GM19452 (cell line): ENCODE data around the gene PLCD1.

ENCODE experiments used
- ATAC-seq: cut with Tn5 transposase; IDR thresholded peaks from one replicate; pipeline ENCODE4 v1.9.1; 2021; ENCODE audit not compliant: unreplicated experiment

PLCD1 gene

DNA sequence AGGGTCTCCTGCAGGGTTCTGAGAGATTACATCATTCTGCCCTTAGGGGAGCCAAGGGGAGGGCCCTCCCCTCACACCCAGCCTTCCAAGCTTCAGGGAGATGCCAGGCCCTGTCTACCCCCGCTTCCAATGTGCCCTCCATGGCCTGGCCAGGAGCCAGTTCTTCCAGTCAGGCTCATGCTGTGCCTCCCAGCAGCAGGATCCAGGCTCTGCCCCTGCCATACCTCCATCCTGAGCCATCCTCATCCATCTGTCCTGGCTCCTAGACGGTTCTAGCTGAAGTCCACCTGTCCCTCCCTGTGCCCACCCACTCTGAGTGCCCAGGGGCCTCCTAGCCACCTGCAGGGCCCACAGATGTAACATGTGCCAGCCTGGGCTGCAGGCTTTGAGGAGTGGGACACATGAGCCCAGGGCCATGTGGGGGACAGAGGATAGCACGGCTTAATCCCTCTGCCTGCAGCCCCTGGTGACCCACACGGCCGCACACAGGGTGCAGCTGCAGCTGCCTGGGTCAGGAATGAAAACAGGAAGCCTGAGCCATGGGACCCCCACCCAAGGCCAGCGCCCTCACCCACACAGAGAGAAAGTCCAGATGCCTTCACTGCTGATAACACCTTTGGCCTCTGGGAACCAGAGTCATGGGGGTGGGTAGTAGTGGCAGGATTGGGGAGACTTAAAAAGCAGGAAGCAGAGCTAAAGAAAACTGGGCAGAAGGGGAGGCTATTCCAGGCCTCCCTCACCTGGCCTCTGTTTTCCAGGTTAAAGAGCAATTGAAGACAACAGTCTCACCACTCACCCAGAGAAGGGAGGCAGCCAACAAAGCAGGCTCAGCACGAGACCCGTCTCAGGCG, 11.8 kb downstream of the PLCD1 start:
- ATAC-seq = no peak

DNA sequence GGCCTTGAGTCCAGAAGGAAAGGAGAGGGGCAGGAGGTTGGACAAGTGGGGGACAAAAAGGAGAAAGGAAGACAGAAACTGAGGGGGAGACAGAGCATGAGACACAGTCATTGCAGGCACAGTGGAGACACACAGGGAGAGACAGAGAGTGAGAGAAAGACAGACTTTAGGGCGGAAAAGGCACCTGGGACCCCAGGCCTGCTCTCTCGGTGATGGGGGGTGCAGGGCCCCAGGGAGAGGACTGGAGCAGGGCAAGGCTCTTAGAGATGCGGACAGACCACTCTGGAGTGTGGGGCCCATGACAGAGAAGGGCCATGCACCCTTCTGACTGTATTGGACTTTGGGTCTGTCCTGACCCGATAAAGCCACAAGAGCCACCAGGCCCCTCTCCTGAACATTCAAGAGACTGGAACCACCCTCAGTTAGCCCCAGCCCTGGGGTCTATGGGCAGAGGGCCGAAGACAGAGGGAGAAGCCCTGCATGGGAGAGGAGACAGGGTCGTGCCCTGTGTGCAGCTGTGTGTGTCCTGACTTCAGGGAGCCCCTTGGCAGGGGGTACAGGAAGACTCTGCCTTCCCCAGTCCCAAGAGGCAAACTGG, 12.5 kb downstream of the PLCD1 start:
- no peak for ATAC-seq

DNA sequence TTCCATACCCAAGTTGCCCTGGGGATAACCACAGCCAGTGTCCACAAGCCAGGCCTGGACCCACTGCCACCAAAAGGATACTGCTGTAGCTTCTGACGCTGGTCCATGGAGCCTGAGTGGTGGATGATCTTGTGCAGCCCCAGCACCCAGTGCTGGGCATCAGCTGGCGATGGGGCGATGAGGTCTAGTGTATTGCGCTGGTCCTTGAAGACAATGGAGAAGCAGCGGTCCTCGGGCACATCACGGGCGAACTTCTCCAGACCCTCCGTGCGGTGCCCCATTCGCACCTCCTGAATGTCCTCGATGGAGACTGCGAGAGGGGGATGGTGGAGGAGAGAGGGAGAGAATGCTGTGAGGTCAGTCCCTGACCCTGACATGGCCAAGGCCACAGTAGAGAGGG, 13.0 kb downstream of the PLCD1 start:
- no peak for ATAC-seq

DNA sequence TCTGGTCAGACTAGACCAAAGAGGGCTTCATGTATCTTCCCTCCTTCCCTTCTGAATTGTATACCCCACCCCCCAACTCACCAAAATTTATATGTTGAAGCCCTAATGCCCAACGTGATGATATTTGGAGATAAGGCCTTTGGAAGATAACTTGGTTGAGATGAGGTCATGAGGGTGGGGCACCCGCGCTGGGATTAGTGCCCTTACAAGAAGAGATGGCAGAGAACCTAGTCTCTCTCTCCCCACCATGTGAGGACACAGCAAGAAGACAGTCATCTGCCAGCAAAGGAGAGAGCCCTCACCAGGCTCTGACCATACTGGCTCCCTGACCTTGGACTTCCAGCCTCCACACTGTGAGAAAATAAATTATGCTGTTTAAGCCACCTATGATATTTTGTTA, 13.5 kb downstream of the PLCD1 start:
- no peak for ATAC-seq

DNA sequence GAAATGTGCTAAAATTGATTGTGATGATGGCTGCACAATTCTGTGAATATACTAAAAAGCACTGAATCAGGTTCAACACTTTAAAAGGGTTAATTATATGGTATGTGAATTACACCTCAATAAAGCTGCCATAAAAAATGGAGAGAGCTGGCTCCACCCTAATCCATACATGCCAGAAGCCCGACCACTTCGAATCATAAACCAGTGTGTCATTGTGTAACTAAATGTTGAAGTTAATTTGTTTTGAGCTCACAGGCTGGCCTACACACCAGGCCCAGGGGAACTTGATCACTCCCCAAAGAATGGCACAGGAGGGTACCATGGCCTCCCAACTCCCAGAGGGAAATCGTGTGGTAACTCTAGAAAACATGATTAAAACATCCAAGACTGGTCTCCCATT, 14.0 kb downstream of the PLCD1 start:
- ATAC-seq = no peak

DNA sequence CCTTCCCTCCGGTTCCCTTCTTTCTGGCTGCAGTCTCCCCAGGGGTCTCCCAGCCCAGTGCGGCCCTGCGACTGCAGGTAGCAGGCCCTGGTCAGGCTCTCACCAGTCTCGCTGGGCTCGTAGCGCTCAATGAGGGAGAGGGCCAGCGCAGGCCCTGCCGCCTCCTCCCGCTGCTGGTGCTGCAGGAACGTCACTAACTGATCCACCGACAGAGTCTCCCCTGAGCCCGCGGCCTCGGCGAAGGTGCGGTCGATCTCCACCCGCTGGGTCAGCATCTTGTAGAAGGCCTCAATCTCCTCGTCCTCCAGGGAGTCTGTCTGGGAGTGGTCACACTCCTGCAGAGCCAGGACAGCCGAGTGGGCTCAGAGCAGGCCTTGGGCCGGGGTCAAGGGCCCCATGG, 18.3 kb downstream of the PLCD1 start:
- no peak for ATAC-seq

DNA sequence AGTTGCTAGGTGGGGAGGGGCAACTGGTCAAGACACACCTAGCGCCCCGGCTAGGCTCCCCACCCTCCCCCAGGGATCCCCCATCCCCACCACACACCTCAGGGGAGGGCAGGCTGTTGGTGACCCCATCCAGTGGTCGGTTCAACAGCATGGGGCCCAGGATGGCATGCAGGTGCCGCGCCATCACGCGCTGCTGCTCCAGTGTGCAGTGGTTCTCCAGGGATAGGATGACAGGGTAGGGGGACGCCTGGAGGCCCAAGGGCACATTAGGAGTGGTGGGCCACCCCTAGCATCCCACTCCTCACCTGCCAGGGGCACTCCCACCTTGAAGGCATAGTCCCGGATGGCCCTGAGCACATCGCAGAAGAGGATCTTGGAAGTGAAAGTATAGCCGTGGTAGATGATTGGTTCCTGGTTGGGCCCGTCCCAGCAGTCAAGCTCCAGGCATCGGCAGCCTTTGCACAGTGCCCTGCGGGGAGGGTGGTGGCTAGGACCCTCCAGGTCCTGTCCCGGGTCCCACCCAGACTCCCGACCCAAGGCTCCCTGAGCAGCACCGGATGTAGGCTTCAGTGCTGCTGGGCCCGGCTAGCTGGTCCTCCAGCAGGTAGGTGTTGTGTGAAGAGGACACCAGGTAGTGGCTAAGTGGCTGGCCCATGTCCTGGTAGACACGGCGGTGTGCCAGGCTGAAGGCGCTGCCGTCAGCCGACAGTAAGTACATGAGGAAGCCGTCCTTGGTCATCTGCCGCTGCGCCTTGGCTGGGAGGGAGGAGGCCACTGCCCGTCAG, 19.4 kb downstream of the PLCD1 start:
- no peak for ATAC-seq

DNA sequence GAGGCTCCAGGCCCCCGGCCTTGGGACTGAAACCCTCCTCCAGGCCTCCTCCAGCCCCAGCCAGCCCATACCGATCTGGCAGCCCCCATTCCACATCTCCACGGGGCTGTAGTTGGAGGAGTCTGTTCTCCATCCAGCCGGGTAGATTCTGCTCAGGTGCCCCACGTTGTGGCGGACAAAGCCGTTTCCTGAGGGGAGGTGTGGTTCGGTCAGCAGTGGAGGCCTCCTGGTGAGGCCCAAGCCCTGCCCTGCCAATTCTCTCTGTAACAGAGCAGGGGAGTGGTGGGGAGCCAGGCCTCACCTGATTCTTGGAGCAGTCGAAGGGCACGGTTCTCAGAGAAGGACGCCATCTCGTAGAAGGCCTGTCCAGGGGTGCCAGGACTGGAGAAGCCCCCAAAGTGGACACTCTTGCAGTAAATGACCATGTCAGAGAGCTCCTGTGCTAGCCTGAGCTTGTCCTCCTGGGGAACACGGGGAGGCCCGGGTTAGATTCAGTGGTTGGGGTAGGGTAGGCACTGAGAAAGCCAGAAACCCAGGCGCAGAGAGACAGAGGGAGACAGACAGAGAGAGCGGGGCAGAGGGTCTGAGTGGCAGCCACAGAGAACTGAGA, 20.4 kb downstream of the PLCD1 start:
- no peak for ATAC-seq

DNA sequence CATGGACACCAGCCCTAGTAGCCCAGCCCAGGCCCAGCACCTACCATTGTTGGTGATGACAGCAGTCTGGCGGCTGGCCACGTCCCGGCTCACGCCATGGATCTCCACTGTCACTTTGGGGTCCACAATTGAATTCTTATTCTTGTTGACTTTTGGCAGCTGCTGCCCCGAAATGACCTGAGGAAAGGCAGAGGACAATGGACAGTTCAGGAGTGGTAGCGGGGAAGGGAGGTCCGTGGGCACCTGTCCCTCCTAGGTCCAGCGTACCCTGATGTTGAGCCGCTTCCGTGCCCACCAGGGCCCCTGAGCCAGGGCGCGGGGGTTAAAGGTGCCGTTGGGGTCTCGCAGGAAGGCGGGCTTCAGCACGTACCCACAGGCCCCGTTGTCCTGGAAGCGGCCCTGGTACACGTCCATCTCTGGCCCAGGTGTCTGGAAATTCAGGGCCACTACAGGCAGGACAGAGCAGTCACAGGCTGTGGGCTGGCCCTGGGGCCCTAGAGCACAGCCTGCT, 21.2 kb downstream of the PLCD1 start:
- no peak for ATAC-seq

DNA sequence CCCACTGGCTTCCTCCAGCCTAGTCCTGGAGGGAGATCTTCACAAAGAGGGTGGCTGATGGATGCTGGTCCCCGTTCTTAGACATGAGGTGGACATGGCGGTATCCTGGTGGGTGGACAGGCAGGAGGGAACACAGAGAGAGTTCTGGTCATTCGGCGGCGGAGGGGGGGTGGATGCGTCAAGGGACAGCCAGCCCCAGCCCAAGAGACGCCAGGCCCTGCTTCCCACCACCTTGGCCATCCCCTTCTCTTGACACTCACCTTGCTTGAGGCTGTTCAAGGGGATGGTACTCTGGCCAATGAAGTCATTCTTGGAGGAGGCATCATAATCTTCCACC, 21.7 kb downstream of the PLCD1 start:
- ATAC-seq = no peak

DNA sequence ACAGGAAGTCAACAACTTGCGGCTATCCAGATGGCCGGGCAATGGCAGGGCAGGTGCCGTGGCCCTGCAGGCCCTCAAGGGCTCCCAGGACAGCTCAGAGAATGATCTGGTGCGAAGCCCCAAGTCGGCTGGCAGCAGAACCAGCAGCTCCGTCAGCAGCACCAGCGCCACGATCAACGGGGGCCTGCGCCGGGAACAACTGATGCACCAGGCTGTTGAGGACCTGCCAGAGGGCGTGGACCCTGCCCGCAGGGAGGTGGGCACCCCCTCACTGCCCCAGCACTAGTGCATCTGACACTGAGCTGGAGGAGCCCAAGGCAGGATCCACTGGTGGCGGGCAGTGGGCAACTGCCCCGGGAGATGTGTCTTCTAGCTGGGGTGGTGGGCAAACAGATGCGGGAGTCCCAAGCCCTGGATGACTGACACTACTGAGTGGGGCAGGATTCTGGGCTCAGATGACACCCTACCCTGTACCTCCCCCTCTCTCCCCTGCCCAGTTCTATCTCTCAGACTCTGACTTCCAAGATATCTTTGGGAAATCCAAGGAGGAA, 22.9 kb downstream of the PLCD1 start:
- no peak for ATAC-seq

DNA sequence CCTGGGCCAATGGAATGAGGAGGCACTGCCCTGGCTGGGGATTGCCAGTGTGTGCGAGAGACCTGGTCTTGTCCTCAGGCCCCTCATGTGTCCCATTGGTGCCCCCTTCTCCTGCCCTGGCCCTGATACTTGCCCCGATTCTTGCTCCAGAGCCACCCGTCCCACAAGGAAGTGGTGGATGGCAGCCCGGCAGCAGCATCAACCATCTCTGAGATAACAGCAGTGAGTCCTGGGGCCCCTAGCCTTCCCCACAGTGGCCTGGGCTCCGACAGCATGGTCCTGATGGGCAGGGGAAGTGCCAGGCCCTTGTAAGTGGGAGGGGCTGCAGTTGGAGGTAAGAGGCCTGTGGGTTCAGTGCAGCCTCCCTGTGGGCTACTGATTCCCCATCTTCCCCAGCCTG, 23.4 kb downstream of the PLCD1 start:
- ATAC-seq = no peak

DNA sequence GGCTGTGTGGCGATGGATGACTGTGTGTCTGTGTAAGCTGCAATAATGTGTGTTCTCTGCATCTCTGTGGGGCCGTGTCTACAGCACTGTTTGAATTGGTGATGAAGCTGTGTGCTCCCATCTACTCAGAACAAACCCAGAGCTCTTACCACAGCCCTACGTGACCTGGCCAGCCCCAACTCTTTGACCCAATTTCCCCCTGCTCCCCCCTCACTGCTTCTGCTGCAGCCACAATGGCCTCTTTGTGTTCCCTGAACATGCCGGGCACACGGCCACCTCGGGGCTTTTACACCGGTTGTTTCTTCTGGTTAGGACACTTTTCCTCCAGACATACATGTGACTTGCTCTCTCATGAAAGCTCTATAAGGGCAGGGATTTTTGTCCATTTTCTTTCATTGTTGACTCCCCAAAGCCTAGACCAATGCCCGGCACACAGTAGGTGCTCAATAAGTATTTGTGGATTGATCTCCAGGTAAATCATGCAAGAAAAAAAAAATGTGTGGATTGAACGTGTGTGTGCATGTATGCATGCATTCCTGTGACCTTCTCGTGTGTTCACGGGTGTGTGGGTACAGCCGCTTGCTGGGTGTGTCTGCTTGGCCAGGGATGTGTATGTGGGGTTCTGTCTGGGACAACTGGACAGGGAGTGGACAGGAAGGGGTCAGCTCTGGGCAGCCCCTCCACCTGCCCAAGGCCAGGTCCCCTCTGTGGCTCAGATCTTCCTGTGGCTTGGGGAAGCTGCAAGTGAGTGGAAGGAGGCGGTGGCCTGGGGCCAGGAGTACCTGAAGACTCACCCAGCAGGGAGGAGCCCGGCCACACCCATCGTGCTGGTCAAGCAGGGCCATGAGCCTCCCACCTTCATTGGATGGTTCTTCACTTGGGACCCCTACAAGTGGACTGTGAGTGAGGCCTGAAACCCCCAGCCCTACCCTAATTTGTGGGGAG, 24.1 kb downstream of the PLCD1 start:
- no peak for ATAC-seq

DNA sequence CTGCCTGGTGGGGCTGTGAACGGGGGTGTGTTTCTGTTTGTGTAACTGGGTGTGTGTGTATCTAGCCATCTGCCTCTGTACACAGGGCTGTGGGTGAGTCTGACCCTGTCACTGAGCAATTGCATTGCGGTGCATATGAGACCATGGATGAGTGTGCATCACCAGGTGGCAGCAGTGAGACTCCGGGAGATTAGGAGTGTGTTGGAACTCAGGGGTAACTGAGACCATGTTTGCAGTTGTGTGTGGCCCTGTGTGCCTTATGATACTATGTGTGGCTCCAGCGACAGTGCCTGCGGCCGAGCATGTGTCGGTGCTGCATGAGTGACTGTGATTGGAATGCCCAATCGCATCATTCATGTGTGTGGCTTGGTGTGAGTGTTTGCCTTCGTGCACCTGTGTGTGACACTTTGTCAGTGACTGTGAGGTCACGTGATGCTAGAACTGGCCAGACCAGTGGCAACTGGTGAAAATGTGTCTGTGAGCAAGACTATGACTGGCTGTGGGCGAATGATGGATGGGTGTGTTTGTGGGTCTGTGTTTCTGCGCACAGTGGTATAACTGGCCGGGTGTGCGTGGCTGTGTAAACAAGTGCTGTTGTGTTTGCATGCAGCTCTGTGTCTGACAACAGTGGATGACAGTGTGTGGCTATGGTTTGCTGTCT, 24.9 kb downstream of the PLCD1 start:
- no peak for ATAC-seq

DNA sequence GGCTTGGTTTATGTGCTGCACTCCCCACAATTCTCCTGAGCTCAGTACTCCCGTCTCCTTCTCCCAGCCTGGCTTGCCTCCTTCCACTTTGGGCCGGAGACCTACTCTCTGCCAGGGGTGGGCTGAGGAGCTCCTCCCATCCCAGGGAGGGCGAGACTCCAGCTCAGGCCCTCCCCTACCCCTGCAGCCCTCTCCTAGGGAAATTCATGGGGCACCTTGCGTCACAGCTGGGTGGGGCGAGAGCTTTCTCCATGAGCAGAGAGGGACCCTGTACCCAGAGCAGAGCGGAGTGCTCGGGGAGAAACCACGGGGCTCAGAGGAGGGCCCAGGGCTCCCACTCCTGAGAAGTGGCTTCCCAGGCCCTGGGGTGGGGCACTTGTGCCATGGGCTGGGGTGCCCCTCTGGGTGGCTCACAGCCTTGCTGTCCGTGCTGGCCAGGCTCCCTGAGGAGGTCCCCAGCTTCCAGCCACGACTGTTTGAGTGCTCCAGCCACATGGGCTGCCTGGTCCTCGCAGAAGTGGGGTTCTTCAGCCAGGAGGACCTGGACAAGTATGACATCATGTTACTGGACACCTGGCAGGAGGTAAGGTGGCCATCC, 25.5 kb downstream of the PLCD1 start:
- ATAC-seq = no peak

DNA sequence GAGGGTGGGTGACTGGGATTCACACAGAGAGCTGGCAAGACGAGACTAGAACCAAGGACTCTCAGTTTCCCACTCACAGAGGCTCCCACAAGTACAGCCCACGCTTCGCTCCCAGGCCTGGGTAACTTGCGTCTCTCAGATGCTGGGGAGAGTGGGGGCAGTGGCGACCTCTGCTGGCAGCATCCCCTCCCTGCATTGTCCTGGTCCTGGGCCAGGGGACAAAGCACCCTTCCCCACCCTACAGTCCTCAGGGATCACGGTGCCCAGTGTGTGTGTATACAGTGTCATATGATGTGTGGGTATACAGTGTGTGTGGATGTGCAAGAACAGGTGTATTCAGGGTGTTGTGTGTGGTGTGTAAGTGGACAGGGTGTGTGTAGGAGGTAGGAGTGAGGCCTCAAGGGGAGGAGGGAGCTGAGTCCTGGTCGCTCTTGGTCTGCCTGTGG, 26.0 kb downstream of the PLCD1 start:
- ATAC-seq = no peak

DNA sequence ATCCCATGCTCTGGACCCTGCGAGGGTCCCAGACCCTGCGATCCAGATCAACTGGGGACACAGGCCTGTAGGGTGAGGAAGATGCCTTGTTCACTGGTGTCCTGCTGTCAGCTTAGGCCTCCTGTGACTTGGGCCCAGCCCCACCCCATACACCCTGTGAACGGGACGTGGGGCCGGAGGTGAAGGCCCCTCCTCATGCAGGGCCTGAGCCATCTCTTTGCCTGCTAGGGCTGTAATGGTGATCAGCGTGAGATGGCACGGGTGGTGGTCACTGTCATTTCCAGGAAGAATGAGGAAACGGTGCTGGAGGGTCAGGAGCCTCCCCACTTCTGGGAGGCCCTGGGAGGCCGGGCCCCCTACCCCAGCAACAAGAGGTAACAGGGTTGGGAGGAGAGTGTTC, 26.5 kb downstream of the PLCD1 start:
- ATAC-seq = no peak

DNA sequence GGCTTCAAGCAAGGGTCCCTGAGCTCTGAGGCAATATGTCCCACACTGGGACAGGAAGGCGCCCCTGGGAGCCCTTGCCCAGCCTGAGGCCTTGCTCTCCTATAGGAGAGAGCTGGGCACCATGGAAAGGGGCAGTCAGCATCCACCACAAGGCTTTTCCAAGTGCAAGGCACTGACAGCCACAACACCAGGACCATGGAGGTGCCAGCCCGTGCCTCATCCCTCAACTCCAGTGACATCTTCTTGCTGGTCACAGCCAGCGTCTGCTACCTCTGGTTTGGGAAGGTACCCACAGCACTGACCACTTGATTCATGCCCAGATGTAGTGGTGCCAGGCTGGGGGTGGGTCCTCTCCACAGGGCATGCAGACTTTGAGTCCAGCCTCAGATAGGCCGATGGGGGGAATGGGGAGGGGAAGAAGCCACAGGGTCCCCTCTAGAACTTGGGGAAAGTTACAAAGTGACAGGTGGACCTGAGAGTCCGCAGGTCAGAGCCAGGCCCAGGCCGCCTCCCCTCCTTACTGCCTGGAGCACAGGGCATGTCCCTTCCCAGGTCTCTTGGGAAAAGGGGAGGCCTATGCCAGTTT, 27.1 kb downstream of the PLCD1 start:
- ATAC-seq = no peak
